ENCODE measurements around the gene RPH3AL. TPM values are rescaled to one million over a fixed set of nuclear protein-coding genes. Genes with fewer than 3 reads are reported as not detected.
"Not testable (repeated sequence)": the region's sequence is repeated elsewhere in the genome, so short reads cannot be mapped to it uniquely, and the experiment has no call there.

Gene RPH3AL
- polyA plus RNA-seq, 4 donors, result 10.5 to 18.8 (median 12.0) TPM

- peaks cover 0 to under 1% (median 0%) of the 10 kb centered on the region in 3 donors for H3K36me3 ChIP-seq (ENCODE audit: control insufficient read depth in 3 of 3, insufficient read depth in 2 of 3, low read depth in 1 of 3, low read length in 3 of 3)
- DNase-seq (no peak), FAIRE-seq (no peak)
- H3K9me3 ChIP-seq (ENCODE audit: control insufficient read depth in 2 of 2, insufficient read depth in 1 of 2, low read depth in 1 of 2, low read length in 1 of 2), result peaks cover 0 to 11% of the 10 kb centered on the region in 2 donors
- no peak overlapping the region for H3K27ac ChIP-seq (ENCODE audit: low read depth in 1 of 3, low read length in 2 of 3)
- H3K27me3 ChIP-seq (ENCODE audit: control insufficient read depth in 3 of 3, insufficient read depth in 3 of 3, low read length in 3 of 3), result peaks cover 0 to 13% (median 3%) of the 10 kb centered on the region in 3 donors
- no peak overlapping the region for H3K4me3 ChIP-seq (ENCODE audit: low read depth in 1 of 3, low read length in 3 of 3)
- H3K4me1 ChIP-seq (ENCODE audit: control insufficient read depth in 3 of 3, insufficient read depth in 2 of 3, low read depth in 1 of 3, low read length in 2 of 3), result no peaks in the 10 kb centered on the region
- 32 to 42% (median 41%) methylated on average over 10 of the region's 10 CpGs for WGBS, 3 donors
These were observed 147.4 kb downstream of the RPH3AL start for GRCh38 chr17:205148-205669.

- Histone ChIP-seq H3K4me3 (ENCODE audit: low read depth in 1 of 3, low read length in 3 of 3) (no peak overlapping the region), H3K9me3 (ENCODE audit: control insufficient read depth in 2 of 2, insufficient read depth in 1 of 2, low read depth in 1 of 2, low read length in 1 of 2) (peaks cover 0 to 10% of the 10 kb centered on the region in 2 donors), H3K27me3 (ENCODE audit: control insufficient read depth in 3 of 3, insufficient read depth in 3 of 3, low read length in 3 of 3) (peaks cover 0 to 19% (median 3%) of the 10 kb centered on the region in 3 donors), H3K4me1 (ENCODE audit: control insufficient read depth in 3 of 3, insufficient read depth in 2 of 3, low read depth in 1 of 3, low read length in 2 of 3) (no peaks in the 10 kb centered on the region), H3K36me3 (ENCODE audit: control insufficient read depth in 3 of 3, insufficient read depth in 2 of 3, low read depth in 1 of 3, low read length in 3 of 3) (no peaks in the 10 kb centered on the region), H3K27ac (ENCODE audit: low read depth in 1 of 3, low read length in 2 of 3) (no peak overlapping the region)
- FAIRE-seq (no peak), DNase-seq (no peak)
- 29 to 50% (median 39%) methylated on average over 10 to 11 of the region's 11 CpGs for WGBS, 3 donors
These were observed 148.0 kb downstream of the RPH3AL start for GRCh38 chr17:204427-205147.

GRCh38 chr17:202501-202951 is 150.1 kb downstream of the RPH3AL start:
- WGBS, 3 donors, result 79 to 81% (median 80%) methylated on average over 22 to 23 of the region's 23 CpGs
- H3K9me3 ChIP-seq (ENCODE audit: control insufficient read depth in 2 of 2, insufficient read depth in 1 of 2, low read depth in 1 of 2, low read length in 1 of 2), result peaks cover 0 to 7% of the 10 kb centered on the region in 2 donors
- H3K36me3 ChIP-seq (ENCODE audit: control insufficient read depth in 3 of 3, insufficient read depth in 2 of 3, low read depth in 1 of 3, low read length in 3 of 3), result no peaks in the 10 kb centered on the region
- no peak overlapping the region for H3K27ac ChIP-seq (ENCODE audit: low read depth in 1 of 3, low read length in 2 of 3)
- no peak for FAIRE-seq
- H3K4me3 ChIP-seq (ENCODE audit: low read depth in 1 of 3, low read length in 3 of 3), result no peak overlapping the region
- DNase-seq, result no peak
- H3K27me3 ChIP-seq (ENCODE audit: control insufficient read depth in 3 of 3, insufficient read depth in 3 of 3, low read length in 3 of 3), result peaks cover 0 to 20% (median 3%) of the 10 kb centered on the region in 3 donors
- H3K4me1 ChIP-seq (ENCODE audit: control insufficient read depth in 3 of 3, insufficient read depth in 2 of 3, low read depth in 1 of 3, low read length in 2 of 3), result no peaks in the 10 kb centered on the region

- peaks cover 0 to 20% (median 3%) of the 10 kb centered on the region in 3 donors for H3K27me3 ChIP-seq (ENCODE audit: control insufficient read depth in 3 of 3, insufficient read depth in 3 of 3, low read length in 3 of 3)
- 51 to 67% (median 61%) methylated on average over 10 to 11 of the region's 13 CpGs for WGBS, 3 donors
- not testable (repeated sequence) for H3K9me3 ChIP-seq (ENCODE audit: control insufficient read depth in 2 of 2, insufficient read depth in 1 of 2, low read depth in 1 of 2, low read length in 1 of 2); H3K36me3 ChIP-seq (ENCODE audit: control insufficient read depth in 3 of 3, insufficient read depth in 2 of 3, low read depth in 1 of 3, low read length in 3 of 3); H3K4me1 ChIP-seq (ENCODE audit: control insufficient read depth in 3 of 3, insufficient read depth in 2 of 3, low read depth in 1 of 3, low read length in 2 of 3); FAIRE-seq; DNase-seq; H3K27ac ChIP-seq (ENCODE audit: low read depth in 1 of 3, low read length in 2 of 3); H3K4me3 ChIP-seq (ENCODE audit: low read depth in 1 of 3, low read length in 3 of 3)
These were observed 150.9 kb downstream of the RPH3AL start for GRCh38 chr17:201736-202135.

GRCh38 chr17:201257-201656 is 151.3 kb downstream of the RPH3AL start:
- DNase-seq; H3K9me3 ChIP-seq (ENCODE audit: control insufficient read depth in 2 of 2, insufficient read depth in 1 of 2, low read depth in 1 of 2, low read length in 1 of 2); H3K4me3 ChIP-seq (ENCODE audit: low read depth in 1 of 3, low read length in 3 of 3); H3K27ac ChIP-seq (ENCODE audit: low read depth in 1 of 3, low read length in 2 of 3); H3K4me1 ChIP-seq (ENCODE audit: control insufficient read depth in 3 of 3, insufficient read depth in 2 of 3, low read depth in 1 of 3, low read length in 2 of 3); H3K36me3 ChIP-seq (ENCODE audit: control insufficient read depth in 3 of 3, insufficient read depth in 2 of 3, low read depth in 1 of 3, low read length in 3 of 3); FAIRE-seq: not testable (repeated sequence)
- 81 to 84% (median 83%) methylated on average over 13 to 14 of the region's 16 CpGs for WGBS, 3 donors
- peaks cover 0 to 20% (median 3%) of the 10 kb centered on the region in 3 donors for H3K27me3 ChIP-seq (ENCODE audit: control insufficient read depth in 3 of 3, insufficient read depth in 3 of 3, low read length in 3 of 3)

GRCh38 chr17:200586-200985 is 152.0 kb downstream of the RPH3AL start:
- H3K27ac ChIP-seq (ENCODE audit: low read depth in 1 of 3, low read length in 2 of 3), result peak overlapping the region in 1 of 3 donors; percentile 50
- WGBS, 3 donors, result 46 to 58% (median 53%) methylated on average over 10 of the region's 10 CpGs
- peaks cover 0 to 2% of the 10 kb centered on the region in 2 donors for H3K9me3 ChIP-seq (ENCODE audit: control insufficient read depth in 2 of 2, insufficient read depth in 1 of 2, low read depth in 1 of 2, low read length in 1 of 2)
- H3K4me1 ChIP-seq (ENCODE audit: control insufficient read depth in 3 of 3, insufficient read depth in 2 of 3, low read depth in 1 of 3, low read length in 2 of 3), result no peaks in the 10 kb centered on the region
- H3K27me3 ChIP-seq (ENCODE audit: control insufficient read depth in 3 of 3, insufficient read depth in 3 of 3, low read length in 3 of 3), result peaks cover 0 to 20% (median 3%) of the 10 kb centered on the region in 3 donors
- DNase-seq, result no peak
- H3K4me3 ChIP-seq (ENCODE audit: low read depth in 1 of 3, low read length in 3 of 3), result no peak overlapping the region
- H3K36me3 ChIP-seq (ENCODE audit: control insufficient read depth in 3 of 3, insufficient read depth in 2 of 3, low read depth in 1 of 3, low read length in 3 of 3), result no peaks in the 10 kb centered on the region
- FAIRE-seq, result no peak

GRCh38 chr17:199806-200545 is 152.6 kb downstream of the RPH3AL start:
- H3K9me3 ChIP-seq (ENCODE audit: control insufficient read depth in 2 of 2, insufficient read depth in 1 of 2, low read depth in 1 of 2, low read length in 1 of 2), result peaks cover 0 to 2% of the 10 kb centered on the region in 2 donors
- WGBS, 3 donors, result 15 to 46% (median 36%) methylated on average over 14 of the region's 14 CpGs
- H3K27me3 ChIP-seq (ENCODE audit: control insufficient read depth in 3 of 3, insufficient read depth in 3 of 3, low read length in 3 of 3), result peaks cover 0 to 20% (median 3%) of the 10 kb centered on the region in 3 donors
- H3K4me1 ChIP-seq (ENCODE audit: control insufficient read depth in 3 of 3, insufficient read depth in 2 of 3, low read depth in 1 of 3, low read length in 2 of 3), result no peaks in the 10 kb centered on the region
- H3K4me3 ChIP-seq (ENCODE audit: low read depth in 1 of 3, low read length in 3 of 3), result no peak overlapping the region
- FAIRE-seq (no peak), DNase-seq (peak in 1 of 2 donors; percentile 30)
- no peaks in the 10 kb centered on the region for H3K36me3 ChIP-seq (ENCODE audit: control insufficient read depth in 3 of 3, insufficient read depth in 2 of 3, low read depth in 1 of 3, low read length in 3 of 3)
- peak overlapping the region in 1 of 3 donors; percentile 41 for H3K27ac ChIP-seq (ENCODE audit: low read depth in 1 of 3, low read length in 2 of 3)

- Histone ChIP-seq H3K4me3 (ENCODE audit: low read depth in 1 of 3, low read length in 3 of 3) (no peak overlapping the region), H3K27me3 (ENCODE audit: control insufficient read depth in 3 of 3, insufficient read depth in 3 of 3, low read length in 3 of 3) (peaks cover 0 to 20% (median 3%) of the 10 kb centered on the region in 3 donors), H3K27ac (ENCODE audit: low read depth in 1 of 3, low read length in 2 of 3) (no peak overlapping the region), H3K36me3 (ENCODE audit: control insufficient read depth in 3 of 3, insufficient read depth in 2 of 3, low read depth in 1 of 3, low read length in 3 of 3) (no peaks in the 10 kb centered on the region), H3K4me1 (ENCODE audit: control insufficient read depth in 3 of 3, insufficient read depth in 2 of 3, low read depth in 1 of 3, low read length in 2 of 3) (peaks cover 0 to under 1% (median 0%) of the 10 kb centered on the region in 3 donors), H3K9me3 (ENCODE audit: control insufficient read depth in 2 of 2, insufficient read depth in 1 of 2, low read depth in 1 of 2, low read length in 1 of 2) (peaks cover 0 to 2% of the 10 kb centered on the region in 2 donors)
- DNase-seq (no peak), FAIRE-seq (no peak)
- WGBS, 3 donors, result 17 to 23% (median 21%) methylated on average over 8 of the region's 8 CpGs
These were observed 153.4 kb downstream of the RPH3AL start for GRCh38 chr17:199191-199604.
